ENCODE measurements around the gene LYAR. TPM values are rescaled to one million over a fixed set of nuclear protein-coding genes. Genes with fewer than 3 reads are reported as not detected.

Gene LYAR
- total RNA-seq, 1 donor from 2014 or later, result 35.9 TPM

DNA sequence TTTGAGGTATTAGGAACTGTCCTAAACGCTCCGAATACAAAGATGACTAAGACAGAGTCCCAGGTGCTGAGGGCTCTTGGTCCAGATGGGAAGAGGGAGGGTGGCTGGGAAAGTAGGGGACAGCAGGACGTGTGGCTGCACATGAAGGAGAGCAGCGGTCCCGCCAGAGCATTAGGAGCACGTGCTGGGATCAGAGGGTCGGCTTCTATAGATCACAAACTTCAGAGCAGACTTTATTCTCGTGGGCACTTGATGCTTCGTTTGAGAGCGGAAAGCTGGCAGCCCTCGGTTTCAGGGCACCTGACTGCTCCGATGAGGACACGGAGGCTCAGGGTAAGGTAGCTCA is 26.2 kb upstream of the LYAR start:
- intact Hi-C loops (cut with micrococcal nuclease), result no loop called here

DNA sequence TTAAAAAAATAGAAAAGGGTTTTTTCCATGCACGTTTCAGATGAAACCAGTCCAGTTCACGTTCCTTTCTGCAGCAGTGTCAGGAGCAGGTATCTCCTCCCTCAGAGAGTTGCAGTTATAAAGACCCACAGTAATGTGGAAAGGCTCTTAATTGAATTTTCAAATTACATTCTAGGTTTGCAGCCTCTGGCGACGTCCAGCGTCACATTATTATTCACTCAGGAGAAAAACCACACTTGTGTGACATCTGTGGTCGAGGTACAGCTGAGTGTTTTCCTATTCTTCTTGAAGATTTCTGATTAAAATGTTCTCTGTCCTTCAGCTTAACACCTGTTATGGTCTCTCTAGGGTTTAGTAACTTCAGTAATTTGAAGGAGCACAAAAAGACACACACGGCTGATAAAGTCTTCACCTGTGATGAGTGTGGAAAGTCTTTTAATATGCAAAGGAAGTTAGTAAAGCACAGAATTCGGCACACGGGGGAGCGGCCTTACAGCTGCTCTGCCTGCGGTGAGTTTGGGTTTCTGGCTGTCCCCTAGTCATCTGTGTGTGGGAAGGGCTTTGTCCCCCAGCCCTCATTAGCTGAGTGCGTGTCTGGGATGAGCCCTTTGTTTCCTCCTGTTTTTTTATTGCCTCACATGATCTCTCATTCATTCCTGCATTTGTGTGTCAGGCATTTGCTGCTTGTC is 25.7 kb upstream of the LYAR start:
- intact Hi-C loops (cut with micrococcal nuclease), result no loop called here

GRCh38 chr4:4311193-4311592 is 21.2 kb upstream of the LYAR start:
- intact Hi-C loops (cut with micrococcal nuclease), result no loop called here

- intact Hi-C loops (cut with micrococcal nuclease), result no loop called here
Observed at GRCh38 chr4:4308800-4309441, 19.0 kb upstream of the LYAR start.

DNA sequence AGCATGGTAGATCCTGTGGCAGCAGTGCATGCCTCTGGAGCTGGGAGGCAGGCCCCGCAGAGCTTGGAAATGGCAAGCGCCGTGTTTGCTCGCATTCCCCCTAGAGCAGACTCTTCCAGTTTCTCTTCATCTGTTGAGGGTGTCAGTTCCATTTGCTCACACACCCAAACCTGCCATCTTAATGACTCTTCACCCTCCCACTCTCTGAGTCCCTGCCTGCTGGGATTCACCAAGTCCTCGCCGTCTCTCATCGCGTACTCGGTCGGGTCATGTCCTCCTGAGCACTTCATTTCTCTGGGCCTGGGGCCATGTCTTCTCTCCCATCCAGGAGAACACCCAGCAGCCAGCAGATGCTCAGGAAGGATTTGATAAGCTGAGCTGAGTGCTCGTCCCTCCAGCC is 17.0 kb upstream of the LYAR start:
- intact Hi-C loops (cut with micrococcal nuclease), result no loop called here

- intact Hi-C loops (cut with micrococcal nuclease), result no loop called here
Observed at GRCh38 chr4:4302416-4302815, 12.5 kb upstream of the LYAR start.

GRCh38 chr4:4302001-4302400 is 12.0 kb upstream of the LYAR start:
- intact Hi-C loops (cut with micrococcal nuclease), result no loop called here

GRCh38 chr4:4299006-4299405 is 9.1 kb upstream of the LYAR start:
- intact Hi-C loops (cut with micrococcal nuclease), result no loop called here

- intact Hi-C loops (cut with micrococcal nuclease), result no loop called here
Observed at GRCh38 chr4:4296283-4296846, 6.4 kb upstream of the LYAR start.

DNA sequence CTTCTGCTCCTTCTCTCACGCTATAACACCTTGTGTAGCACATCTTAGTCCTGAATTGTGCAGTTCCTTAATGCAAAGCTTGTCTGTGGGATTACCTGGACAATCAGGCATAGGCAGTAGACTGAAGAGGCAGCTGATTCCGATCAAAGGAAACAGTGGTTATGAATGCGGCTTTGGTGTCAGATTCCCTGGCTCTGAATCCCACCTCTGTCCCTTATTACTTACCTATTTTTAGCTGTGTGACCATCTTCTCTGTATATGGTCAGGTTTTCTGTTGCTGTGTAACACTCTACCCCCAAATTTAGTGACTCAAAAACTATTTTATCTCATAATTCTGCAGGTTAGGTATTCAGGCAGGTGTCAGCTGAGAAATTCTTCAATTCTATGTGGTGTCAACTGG is 3.3 kb upstream of the LYAR start:
- intact Hi-C loops (cut with micrococcal nuclease), result no loop called here

DNA sequence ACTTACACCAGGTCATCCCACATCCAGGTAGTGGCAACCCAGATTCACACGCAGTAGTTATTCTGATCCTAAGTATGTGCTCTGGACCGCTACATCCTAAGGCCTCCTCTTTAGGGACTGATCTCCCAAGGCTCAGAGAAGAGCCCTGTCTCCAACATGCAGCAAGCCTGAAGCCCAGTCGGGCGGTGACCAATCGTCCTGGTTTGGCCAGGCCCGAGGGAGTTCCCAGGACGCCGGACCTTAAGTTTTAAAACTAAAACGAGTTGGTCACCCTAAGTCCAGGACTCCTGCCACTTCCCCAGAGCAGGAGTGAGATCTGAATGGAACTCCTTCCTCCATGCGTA is 385 bp downstream of the LYAR start:
- intact Hi-C loops (cut with micrococcal nuclease), result no loop called here

DNA sequence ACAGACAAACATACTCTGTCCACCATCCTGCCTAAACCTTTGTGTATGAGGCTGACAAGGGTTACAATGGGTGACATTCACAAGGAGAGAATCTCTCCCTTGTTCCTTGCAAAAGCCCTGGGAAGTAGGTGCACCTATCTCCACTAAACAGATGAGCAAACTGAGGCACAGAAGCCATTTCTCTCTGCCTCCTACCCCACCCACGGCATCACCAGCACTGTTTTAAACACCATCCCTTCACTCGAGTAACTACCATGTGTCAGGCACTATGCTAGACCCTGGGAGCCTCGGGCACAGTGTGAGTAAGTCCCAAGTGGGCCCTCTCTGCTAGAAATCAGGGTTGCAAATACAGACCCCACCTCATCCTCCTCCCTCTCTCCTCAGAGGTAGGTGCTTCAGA is 899 bp downstream of the LYAR start:
- intact Hi-C loops (cut with micrococcal nuclease), result no loop called here

- intact Hi-C loops (cut with micrococcal nuclease), result no loop called here
Observed at GRCh38 chr4:4288098-4288497, 1.9 kb downstream of the LYAR start.

DNA sequence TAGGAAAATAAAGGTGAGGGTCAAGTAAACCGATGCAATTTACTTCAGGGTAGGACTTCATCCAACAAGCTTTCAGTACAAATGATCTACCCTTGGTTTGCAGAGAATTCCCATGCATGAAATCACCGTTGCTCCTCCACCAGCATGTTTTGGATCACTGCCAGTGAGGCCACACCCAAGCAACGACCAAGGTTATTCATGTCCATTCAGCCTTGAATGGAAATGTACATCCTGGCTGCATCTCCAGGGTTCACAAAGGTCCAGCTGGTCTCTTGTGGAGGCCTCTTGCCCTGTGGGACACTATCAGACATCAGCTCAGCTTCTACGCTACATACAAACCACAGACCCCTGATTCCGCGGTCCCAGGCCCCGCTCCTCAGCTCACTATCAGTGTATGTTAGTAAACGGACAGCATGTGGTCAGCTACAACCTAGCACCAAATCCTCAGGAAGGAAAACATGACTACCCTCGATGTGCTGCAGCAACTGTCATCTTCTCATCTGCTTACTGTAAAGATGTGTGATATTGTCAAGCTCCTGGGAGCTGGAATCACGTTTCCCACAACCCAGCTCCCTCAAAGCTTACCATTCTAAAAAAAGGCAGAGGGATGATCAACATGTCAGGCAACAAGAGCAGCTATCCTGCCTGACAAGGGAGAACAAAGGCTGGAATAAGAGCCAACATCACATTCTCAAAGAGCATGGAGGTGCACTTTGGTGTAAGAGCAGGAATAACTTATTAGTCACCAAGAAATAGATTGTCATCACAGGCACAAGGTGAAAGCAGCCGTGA is 4.9 kb downstream of the LYAR start:
- intact Hi-C loops (cut with micrococcal nuclease), result no loop called here

GRCh38 chr4:4281787-4282186 is 8.2 kb downstream of the LYAR start:
- intact Hi-C loops (cut with micrococcal nuclease), result no loop called here

GRCh38 chr4:4277531-4277930 is 12.4 kb downstream of the LYAR start:
- intact Hi-C loops (cut with micrococcal nuclease), result no loop called here

GRCh38 chr4:4274226-4274625 is 15.7 kb downstream of the LYAR start:
- intact Hi-C loops (cut with micrococcal nuclease), result no loop called here

- intact Hi-C loops (cut with micrococcal nuclease), result no loop called here
Observed at GRCh38 chr4:4271912-4272311, 18.0 kb downstream of the LYAR start.

- intact Hi-C loops (cut with micrococcal nuclease), result no loop called here
Observed at GRCh38 chr4:4270529-4270928, 19.4 kb downstream of the LYAR start.

- intact Hi-C loops (cut with micrococcal nuclease), result no loop called here
Observed at GRCh38 chr4:4269856-4270255, 20.1 kb downstream of the LYAR start.

- intact Hi-C loops (cut with micrococcal nuclease), result no loop called here
Observed at GRCh38 chr4:4269331-4269731, 20.6 kb downstream of the LYAR start.

DNA sequence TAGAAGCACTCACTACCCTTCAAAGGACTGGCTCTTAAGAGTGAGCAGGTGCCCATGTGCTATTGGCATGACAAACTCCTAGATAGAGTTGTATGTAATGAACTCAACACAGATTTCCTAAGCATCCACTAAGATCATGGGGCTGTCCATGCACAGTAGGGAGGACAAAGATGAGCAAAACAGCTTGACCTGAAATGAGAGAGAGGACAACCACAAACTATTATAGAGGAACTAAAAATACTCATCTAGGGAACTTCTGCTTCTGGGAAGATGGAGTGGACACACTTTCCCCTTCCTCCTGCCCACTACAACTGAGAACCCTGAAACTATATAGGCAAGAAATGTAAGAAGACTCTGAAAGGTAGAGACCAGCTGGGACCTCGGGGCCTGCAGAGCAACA is 21.2 kb downstream of the LYAR start:
- intact Hi-C loops (cut with micrococcal nuclease), result no loop called here
